ENCODE results near the gene TRIM40.
"Not testable (repeated sequence)": the region's sequence is repeated elsewhere in the genome, so short reads cannot be mapped to it uniquely, and the experiment has no call there.

Gene TRIM40

DNA sequence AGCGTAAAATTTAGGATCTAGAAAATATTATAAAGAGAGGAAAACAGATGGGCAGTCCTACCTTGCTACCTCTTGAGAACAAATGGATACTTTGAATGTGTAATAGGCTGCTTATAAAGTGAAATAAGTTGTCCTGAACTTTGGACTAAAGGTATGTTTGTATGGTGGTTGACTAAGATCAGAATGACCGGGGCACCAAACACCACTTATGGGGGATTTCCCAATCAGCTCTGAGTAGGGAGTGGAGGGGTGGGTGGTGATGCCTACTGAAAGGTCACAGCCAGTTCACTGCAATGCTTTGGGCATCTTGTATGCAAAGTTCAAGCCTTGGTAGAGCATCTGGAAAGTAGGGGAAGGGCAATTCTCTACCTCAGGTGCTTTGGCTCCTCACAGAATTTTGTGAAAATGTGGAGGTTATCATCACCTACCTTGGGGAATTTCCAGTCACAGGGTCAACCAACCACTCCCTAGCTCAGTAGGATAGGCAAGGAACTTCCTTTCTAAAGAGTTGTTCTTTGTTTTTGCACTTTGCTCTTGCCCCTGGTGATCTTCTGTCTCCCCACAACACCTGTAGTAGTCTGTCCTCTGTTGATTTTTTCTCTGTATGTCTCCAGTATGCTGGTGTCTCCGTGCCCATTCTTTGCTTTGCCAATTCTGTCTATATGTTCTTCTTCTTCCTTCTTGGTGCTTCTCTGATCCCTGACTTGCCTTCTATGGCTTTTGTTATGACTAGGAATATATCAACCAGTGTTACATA, 22.8 kb upstream of the TRIM40 start, which contains the start of gene TRIM31:
TSS of gene TRIM31 (minus strand) at position 88 of the 757 bp plus-strand sequence. CDS start 285 bp downstream, outside the sequence.
- DNase-seq = peak in 3 of 4 experiments; percentile 45 to 62 (median 56)

DNA sequence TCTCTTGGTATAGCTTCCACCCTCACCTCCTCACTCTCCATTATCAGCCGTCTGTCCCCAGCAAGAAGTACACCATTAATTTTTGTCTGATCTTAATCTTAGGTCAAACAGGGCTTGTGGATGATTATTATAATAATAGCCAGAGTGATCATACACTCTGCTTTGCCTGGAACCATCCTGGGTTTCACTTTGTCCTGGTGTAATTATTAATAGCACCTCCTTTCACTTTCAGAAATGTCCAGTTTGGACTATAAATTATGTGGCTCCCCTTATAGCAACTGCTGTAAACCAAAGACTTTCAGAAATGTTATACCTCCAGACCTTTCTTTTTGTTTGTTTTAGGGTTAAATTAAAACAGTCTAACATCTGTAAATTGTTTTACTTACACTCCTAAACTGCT, 22.1 kb upstream of the TRIM40 start:
- DNase-seq = no peak

GRCh38 chr6:30116724-30117123, 19.2 kb upstream of the TRIM40 start:
- no peak for DNase-seq

GRCh38 chr6:30118691-30119090, 17.2 kb upstream of the TRIM40 start:
- not testable (repeated sequence) for DNase-seq

DNA sequence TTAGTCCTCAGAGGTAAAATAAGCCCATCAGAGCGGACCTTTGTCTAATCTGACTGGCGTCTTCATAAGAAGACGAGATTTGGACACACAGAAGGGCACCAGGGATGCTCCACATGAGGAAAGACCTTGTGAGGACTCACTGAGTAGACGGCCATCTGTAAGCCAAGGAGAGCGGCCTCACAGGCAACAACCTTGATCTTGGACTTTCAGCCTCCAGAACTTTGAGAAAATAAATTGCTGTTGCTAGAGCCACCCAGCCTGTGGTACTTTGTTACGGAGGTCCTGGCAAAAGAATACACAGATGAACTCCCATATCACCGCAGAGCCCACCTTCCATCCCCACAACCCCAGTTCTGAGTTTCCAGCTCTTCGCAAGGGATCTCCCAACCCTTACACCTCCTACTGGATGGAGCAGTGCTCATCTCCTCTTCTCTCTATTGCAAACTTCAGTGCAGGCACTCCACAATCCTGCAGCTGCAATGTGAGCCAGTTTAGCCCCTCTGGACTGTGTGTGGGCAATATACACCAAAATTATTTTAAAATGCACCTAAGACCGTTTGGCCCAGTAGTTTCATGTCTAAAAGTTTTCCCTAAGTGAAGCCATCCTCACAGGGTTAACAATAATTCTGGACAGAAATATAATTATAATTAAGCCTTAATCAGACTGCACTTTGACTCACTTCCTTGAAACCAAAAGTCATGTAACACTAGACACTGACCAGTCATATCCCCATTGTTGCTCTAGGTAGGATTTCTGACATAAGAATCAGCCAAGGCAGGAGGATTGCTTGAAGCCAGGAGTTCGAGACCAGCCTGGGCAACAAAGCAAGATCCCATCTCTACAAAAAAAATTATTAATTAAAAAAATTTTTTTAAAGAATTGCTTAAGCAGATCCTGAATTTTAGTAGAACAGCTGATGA, 14.2 kb upstream of the TRIM40 start:
- DNase-seq = no peak

- peak in 3 of 4 experiments; percentile 21 to 44 (median 27) for DNase-seq
Observed at GRCh38 chr6:30122515-30122914, 13.4 kb upstream of the TRIM40 start.

DNA sequence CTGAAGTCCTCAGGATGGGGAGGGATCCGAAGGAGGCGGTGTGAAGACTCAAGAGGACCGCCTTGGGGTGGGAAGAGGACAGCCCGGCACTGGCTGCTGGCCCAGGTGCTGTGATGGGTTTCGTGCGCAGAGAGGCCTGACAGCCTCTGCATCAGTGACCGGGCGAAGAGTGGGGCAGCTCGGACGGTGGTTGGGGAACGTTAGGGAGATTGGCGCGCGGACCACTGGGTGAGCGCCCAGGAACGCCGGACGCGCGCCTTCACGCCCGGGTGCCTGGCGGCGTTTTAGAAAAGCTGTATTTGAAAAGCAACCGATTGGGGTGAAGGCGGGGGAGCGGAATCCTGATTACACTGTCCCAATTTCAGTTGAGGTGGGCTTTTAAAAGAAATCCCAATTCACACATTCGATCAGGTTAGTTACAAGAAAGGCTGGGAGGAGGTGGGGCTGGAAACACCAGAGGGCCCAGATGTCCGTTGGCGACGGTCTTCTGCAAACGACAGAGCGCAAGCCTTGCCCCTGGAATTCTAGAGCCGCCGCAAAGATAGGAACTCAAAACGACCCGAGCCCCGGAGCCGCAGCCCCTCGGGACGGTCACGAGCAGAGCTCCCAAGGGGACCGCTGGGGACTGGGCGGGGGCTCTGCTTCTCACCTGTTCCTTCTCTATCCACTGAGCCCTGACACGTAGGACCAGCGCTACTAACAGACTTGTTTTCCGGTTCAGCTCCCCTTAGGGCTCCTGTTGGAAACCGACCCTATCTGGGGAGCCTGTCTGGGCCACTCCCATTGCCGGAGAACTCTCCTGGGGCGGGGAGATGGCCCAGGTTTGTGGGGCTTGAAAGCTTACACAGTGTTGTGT, 8.5 kb upstream of the TRIM40 start:
- no peak for DNase-seq

- peak in 3 of 4 experiments; percentile 12 to 45 (median 32) for DNase-seq
Observed at GRCh38 chr6:30129265-30130178, 6.4 kb upstream of the TRIM40 start.

- DNase-seq = no peak
Observed at GRCh38 chr6:30130179-30130679, 5.7 kb upstream of the TRIM40 start.

GRCh38 chr6:30130887-30131862, 4.8 kb upstream of the TRIM40 start:
- peak; percentile 81 to 93 (median 88) for DNase-seq

DNA sequence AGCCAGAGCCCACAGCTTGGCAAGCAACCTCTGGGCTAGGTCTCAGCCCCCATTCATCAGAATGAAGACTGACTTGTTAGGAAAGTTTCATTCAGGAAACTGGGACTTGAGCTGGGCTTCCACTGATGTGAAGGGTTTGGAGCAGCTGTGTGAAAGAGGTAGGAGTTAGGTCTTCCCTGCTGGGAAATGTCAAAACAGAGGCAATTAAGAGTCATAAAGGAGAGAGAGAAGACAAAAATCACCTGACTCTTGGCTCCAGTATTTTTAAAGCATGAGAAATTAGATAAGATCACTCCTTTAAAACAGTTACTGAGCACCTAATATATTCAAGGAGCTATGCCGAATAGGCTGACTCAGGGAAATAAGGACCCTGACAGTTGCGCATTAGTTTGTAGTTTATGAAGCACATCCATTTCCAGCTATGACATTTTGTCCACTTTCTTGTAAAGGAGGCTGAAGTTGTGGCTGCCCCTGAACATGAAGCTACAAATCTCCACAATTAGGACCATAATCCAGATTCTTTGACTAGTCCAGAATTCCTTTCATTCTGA, 3.9 kb upstream of the TRIM40 start:
- DNase-seq = no peak

DNA sequence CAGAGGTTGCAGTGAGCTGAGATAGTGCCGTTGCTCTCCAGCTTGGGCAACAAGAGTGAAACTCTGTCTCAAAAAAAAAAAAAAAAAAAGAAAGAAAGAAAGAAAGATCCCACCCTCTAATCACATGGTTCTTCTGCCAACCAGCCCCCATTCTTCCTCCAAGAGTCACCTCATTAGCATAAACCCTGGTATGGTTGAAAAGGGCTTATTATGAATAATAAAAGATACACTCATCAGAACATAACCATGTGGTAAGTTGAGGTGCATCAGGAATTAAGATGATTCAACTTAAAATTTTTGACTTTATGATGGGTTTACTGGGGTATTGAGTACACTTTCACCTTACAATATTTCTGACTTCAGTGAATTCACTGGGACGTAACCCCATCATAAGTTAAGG, 793 bp upstream of the TRIM40 start:
- DNase-seq = no peak

GRCh38 chr6:30136570-30137286, 788 bp downstream of the TRIM40 start:
- DNase-seq = no peak

- not testable (repeated sequence) for DNase-seq
Observed at GRCh38 chr6:30140240-30140639, 4.3 kb downstream of the TRIM40 start.

DNA sequence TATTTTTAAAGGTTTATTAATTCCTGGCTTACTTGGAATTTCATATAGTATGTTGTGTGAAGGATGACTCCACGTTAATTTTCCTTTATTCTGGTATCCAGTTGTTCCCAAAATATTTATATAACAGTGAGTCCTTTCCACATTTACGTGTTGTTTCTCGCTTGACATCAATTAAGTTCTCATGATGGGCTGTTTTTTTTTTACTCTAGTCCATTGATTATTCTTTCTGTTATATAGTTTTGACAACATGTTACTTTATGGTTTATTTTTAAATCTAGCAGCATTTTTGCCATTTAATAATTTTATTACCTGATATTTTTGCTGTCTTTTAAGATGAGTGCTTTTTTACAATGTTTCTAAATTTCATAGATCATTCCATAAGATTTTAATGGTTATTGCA, 6.7 kb downstream of the TRIM40 start:
- no peak for DNase-seq

- DNase-seq = no peak
Observed at GRCh38 chr6:30143780-30144179, 7.8 kb downstream of the TRIM40 start.

- DNase-seq = no peak
Observed at GRCh38 chr6:30144811-30145210, 8.9 kb downstream of the TRIM40 start.

- DNase-seq = no peak
Observed at GRCh38 chr6:30145818-30146217, 9.9 kb downstream of the TRIM40 start.

- no peak for DNase-seq
Observed at GRCh38 chr6:30147096-30147495, 11.2 kb downstream of the TRIM40 start.
